ENCODE data around the gene ZNF592. TPM values are rescaled to one million over a fixed set of nuclear protein-coding genes. Genes with fewer than 3 reads are reported as not detected.

The ZNF592 gene
- total and polyA plus RNA-seq, 2 of the 13 experiments (the other 11 are each of a cell fraction or from before 2014, with no cell fraction given): 8.2 to 9.8 TPM

GRCh38 chr15:84747416-84748273 lies 747 bp upstream of the ZNF592 start (continued):
- TF ChIP-seq ARID5B (CRISPR knock-in tag; IDR thresholded peaks at IDR 0.05): no peak; the same call in 1 of the 2 replicates
- TF ChIP-seq ZSCAN21 (CRISPR knock-in tag; IDR thresholded peaks at IDR 0.05; ENCODE audit: borderline replicate concordance): 0 out of 2 replicates have a peak, but pooled peaks have one; percentile 55
- peak; percentile 25; the same call in 1 of the 2 replicates for TF ChIP-seq HNF4A (CRISPR knock-in tag; IDR thresholded peaks at IDR 0.05)
- peak; percentile 19; the same call in 1 of the 2 replicates for TF ChIP-seq ZNF629 (CRISPR knock-in tag; conservative IDR thresholded peaks at IDR 0.05)
- no peak for TF ChIP-seq ZBTB40 (IDR thresholded peaks at IDR 0.05)
- TF ChIP-seq ZBTB40 (CRISPR knock-in tag; IDR thresholded peaks at IDR 0.05): peak; percentile 23; the same call in 1 of the 2 replicates
- no peak for TF ChIP-seq RFXAP (CRISPR knock-in tag; IDR thresholded peaks at IDR 0.05; ENCODE audit: borderline replicate concordance)
- TF ChIP-seq MBNL3 (CRISPR knock-in tag; conservative IDR thresholded peaks at IDR 0.05): no peak
- no peak for TF ChIP-seq ZNF441 (CRISPR knock-in tag; IDR thresholded peaks at IDR 0.05; ENCODE audit: borderline replicate concordance)
- no peak for TF ChIP-seq ZNF513 (CRISPR knock-in tag; conservative IDR thresholded peaks at IDR 0.05)
- TF ChIP-seq PHF8 (CRISPR knock-in tag; IDR thresholded peaks at IDR 0.05): peak; percentile 87
- TF ChIP-seq KAT8 (CRISPR knock-in tag; IDR thresholded peaks at IDR 0.05): peak; percentile 38; the same call in 1 of the 2 replicates
- peak; percentile 74; the same call in 1 of the 2 replicates for TF ChIP-seq ZNF292 (CRISPR knock-in tag; IDR thresholded peaks at IDR 0.05; ENCODE audit: borderline replicate concordance, low read depth)
